ENCODE results near the gene CRTC1. TPM values are rescaled to one million over a fixed set of nuclear protein-coding genes. Genes with fewer than 3 reads are reported as not detected.

The CRTC1 gene
- total RNA-seq, 1 donor from 2014 or later = 39.7 TPM

DNA sequence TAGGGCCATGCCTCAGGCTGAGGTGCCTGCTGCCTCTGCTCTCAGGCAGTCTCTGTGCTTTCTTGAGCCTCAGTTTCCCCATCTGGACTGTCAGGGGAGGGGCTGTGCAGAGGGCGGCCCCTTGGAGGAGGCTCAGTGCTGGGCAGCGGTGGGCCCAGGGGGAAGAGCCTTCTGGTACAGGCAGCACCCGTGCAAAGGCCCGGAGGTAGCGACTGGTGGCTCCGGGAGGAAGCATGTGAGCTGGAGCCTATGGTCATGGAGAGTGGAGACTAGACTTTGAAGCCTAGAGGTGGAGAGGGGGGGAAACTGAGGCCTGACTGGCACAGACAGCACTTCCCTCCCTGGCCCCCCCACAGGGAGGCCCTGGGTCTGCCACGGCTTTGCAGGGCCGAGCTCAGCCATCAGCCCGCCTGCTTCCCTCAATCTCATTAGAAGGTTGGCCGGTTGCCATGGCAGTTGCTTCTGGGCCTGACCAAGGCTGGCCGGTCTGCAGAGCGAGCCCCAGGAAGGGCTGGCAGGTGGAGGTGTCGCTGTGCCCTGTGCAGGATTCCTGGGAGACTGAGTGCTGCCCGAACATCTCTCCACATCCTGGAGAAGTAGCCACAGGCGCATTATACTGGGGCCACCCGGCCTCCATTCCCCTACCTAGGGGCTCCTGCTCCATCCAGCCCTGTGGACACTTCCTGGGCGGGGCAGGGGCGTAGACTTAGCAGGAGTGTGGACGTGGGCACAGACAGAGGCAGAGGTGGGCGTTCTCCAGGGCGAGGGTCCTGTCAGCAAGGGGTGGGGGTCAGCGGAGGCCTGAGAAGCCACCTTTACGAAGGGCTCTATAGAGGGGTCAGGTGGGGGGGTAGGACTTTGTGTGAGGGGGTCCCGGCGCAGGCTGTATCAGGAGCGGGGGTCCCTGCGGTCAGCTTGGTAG lies 53.2 kb downstream of the CRTC1 start:
- Mint-ChIP-seq H3K27me3 (no peaks in the 10 kb centered on the region), H3K9me3 (ENCODE audit: low read depth) (no peaks in the 10 kb centered on the region), H3K27ac (no peak overlapping the region), H3K4me3 (ENCODE audit: low read depth) (no peak overlapping the region), H3K4me1 (ENCODE audit: low read depth) (peaks cover 46% of the 10 kb centered on the region), H3K36me3 (ENCODE audit: insufficient read depth) (no peaks in the 10 kb centered on the region)
- no peak for DNase-seq (ENCODE audit: low spot score, unreplicated experiment)
- TF ChIP-seq, protein P1, sequence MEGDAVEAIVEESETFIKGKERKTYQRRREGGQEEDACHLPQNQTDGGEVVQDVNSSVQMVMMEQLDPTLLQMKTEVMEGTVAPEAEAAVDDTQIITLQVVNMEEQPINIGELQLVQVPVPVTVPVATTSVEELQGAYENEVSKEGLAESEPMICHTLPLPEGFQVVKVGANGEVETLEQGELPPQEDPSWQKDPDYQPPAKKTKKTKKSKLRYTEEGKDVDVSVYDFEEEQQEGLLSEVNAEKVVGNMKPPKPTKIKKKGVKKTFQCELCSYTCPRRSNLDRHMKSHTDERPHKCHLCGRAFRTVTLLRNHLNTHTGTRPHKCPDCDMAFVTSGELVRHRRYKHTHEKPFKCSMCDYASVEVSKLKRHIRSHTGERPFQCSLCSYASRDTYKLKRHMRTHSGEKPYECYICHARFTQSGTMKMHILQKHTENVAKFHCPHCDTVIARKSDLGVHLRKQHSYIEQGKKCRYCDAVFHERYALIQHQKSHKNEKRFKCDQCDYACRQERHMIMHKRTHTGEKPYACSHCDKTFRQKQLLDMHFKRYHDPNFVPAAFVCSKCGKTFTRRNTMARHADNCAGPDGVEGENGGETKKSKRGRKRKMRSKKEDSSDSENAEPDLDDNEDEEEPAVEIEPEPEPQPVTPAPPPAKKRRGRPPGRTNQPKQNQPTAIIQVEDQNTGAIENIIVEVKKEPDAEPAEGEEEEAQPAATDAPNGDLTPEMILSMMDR (IDR thresholded peaks at IDR 0.05; ENCODE audit: unreplicated experiment) = no peak

GRCh38 chr19:18737337-18737953 lies 54.0 kb downstream of the CRTC1 start:
- no peaks in the 10 kb centered on the region for H3K27me3 Mint-ChIP-seq
- no peak for DNase-seq (ENCODE audit: low spot score, unreplicated experiment)
- peaks cover 46% of the 10 kb centered on the region for H3K4me1 Mint-ChIP-seq (ENCODE audit: low read depth)
- TF ChIP-seq, protein P1 (IDR thresholded peaks at IDR 0.05; ENCODE audit: unreplicated experiment) = no peak
- H3K4me3 Mint-ChIP-seq (ENCODE audit: low read depth) = no peak overlapping the region
- peak overlapping the region; percentile 60 for H3K27ac Mint-ChIP-seq
- no peaks in the 10 kb centered on the region for H3K9me3 Mint-ChIP-seq (ENCODE audit: low read depth)
- H3K36me3 Mint-ChIP-seq (ENCODE audit: insufficient read depth) = no peaks in the 10 kb centered on the region

GRCh38 chr19:18737954-18738351 lies 54.5 kb downstream of the CRTC1 start:
- Mint-ChIP-seq H3K36me3 (ENCODE audit: insufficient read depth) (no peaks in the 10 kb centered on the region), H3K4me1 (ENCODE audit: low read depth) (peaks cover 47% of the 10 kb centered on the region), H3K27me3 (no peaks in the 10 kb centered on the region), H3K27ac (peak overlapping the region; percentile 60), H3K4me3 (ENCODE audit: low read depth) (no peak overlapping the region), H3K9me3 (ENCODE audit: low read depth) (no peaks in the 10 kb centered on the region)
- TF ChIP-seq, protein P1 (IDR thresholded peaks at IDR 0.05; ENCODE audit: unreplicated experiment) = no peak
- DNase-seq (ENCODE audit: low spot score, unreplicated experiment) = no peak

DNA sequence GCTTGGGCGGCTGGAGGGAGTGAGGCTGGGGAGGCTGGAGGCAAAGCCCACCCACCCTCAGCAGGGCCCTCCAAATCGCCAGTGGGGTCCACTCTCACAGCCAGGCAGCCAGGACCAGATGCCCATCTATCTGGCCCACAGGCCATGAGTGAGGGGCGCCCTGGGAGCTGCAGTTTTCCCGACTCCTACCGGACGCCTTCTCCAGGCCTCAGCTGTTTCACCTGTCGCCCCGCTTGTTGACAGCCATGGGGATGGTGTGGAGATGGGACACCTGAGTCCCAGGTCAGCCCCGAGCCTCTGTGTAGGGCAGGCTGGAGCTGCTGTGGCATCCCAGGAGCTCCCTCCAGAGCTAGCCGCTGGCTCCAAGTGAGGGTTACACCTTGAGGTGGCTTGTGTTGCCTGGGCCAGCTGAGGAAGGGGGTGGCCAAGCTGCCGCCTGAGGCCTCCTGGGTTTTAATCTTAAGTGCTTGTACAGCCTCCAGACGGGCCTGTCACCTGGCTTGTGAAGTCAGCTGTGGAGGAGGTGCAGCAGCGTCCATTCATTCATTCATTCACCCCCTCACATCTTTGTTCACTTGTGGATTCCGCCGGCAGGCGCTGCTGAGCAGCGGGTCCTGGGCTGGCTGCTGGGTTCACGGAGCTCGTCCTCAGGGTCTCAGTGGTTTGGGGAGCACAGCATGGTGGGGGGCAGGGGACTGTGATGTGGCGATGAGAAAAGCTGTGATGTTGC lies 55.6 kb downstream of the CRTC1 start:
- peaks cover 47% of the 10 kb centered on the region for H3K4me1 Mint-ChIP-seq (ENCODE audit: low read depth)
- TF ChIP-seq, protein P1 (IDR thresholded peaks at IDR 0.05; ENCODE audit: unreplicated experiment) = no peak
- H3K36me3 Mint-ChIP-seq (ENCODE audit: insufficient read depth) = no peaks in the 10 kb centered on the region
- H3K9me3 Mint-ChIP-seq (ENCODE audit: low read depth) = no peaks in the 10 kb centered on the region
- H3K4me3 Mint-ChIP-seq (ENCODE audit: low read depth) = no peak overlapping the region
- H3K27ac Mint-ChIP-seq = peak overlapping the region; percentile 64
- DNase-seq (ENCODE audit: low spot score, unreplicated experiment) = no peak
- no peaks in the 10 kb centered on the region for H3K27me3 Mint-ChIP-seq

Measured in progenitor cell of endocrine pancreas (in vitro differentiated cells).